GM12878 (cell line): ENCODE results near the gene PRDM15. TPM values are rescaled to one million over a fixed set of nuclear protein-coding genes. Genes with fewer than 3 reads are reported as not detected.

ENCODE experiments used
- ATF7 ChIP-seq: fragments of 450-650 bp; IDR thresholded peaks from 2 replicates; pipeline ENCODE4 v1.6.1; 2016; ENCODE audit warnings: low read depth, mild to moderate bottlenecking
- BCL11A ChIP-seq: IDR thresholded peaks from 2 replicates; pipeline ENCODE4 v1.6.1; 2011; ENCODE audit warnings: low read depth, low read length
- POLR2AphosphoS2 ChIP-seq: IDR thresholded peaks from 2 replicates; pipeline ENCODE4 v1.6.1; 2011; ENCODE audit warnings: low read depth, mild to moderate bottlenecking, low read length, improper control_type of control experiment, moderate library complexity
- RFX5 ChIP-seq: IDR thresholded peaks from 2 replicates; pipeline ENCODE4 v1.6.1; 2011; ENCODE audit warnings: low read depth, low read length, improper control_type of control experiment
- YY1 ChIP-seq: IDR thresholded peaks from 2 replicates; pipeline ENCODE4 v1.6.1; 2011; ENCODE audit warnings: low read depth, mild to moderate bottlenecking, low read length
- ZZZ3 ChIP-seq: IDR thresholded peaks from 2 replicates; pipeline ENCODE4 v1.6.1; 2011; ENCODE audit warnings: low read depth; ENCODE audit not compliant: control insufficient read depth, insufficient read length
- polyA plus RNA-seq, 11 experiments: library from polyadenylated mRNA; depleted of rRNA in 4 of 11; unstranded in 6 of 11; stranded (reverse) in 5 of 11; fragments of >200 nt; fragmentation: Nextera tagmentation in 4 of 11; fragmentation: Illumina TruSeq in 1 of 11; extraction: Ambion mirVana in 4 of 11; extraction: Trizol in 1 of 11; gene quantifications; 1 replicate in 1 of 11; 2 replicates in 10 of 11; pipeline versions ENCODE4 v1.2.1 to v1.2.3, GENCODE V29; 2011 to 2016; ENCODE audit warnings: inconsistent platforms in 2 of 11, missing spikeins in 2 of 11, low read depth in 1 of 11
- total RNA-seq, 4 experiments: library from RNA; depleted of rRNA in 3 of 4; stranded (reverse); fragments of >200 nt in 3 of 4; fragmentation: Illumina TruSeq in 1 of 4; extraction: Trizol in 1 of 4; gene quantifications; 2 replicates each; pipeline versions ENCODE4 v1.2.1 to v1.2.3, GENCODE V29; 2013 to 2021
- TF ChIP-seq, protein P1 (sequence below): fragments of 450-650 bp; IDR thresholded peaks from 2 replicates; pipeline ENCODE4 v1.6.1; 2018; ENCODE audit warnings: borderline replicate concordance, mild to moderate bottlenecking; ENCODE audit not compliant: partially characterized antibody
- TF ChIP-seq, protein P2 (sequence below): fragments of 150-350 bp; IDR thresholded peaks from 2 replicates; pipeline ENCODE4 v1.6.1; 2016; ENCODE audit warnings: low read depth, low read length

The PRDM15 gene
- total and polyA plus RNA-seq, 10 of the 15 experiments (the other 5 are each of a cell fraction or from before 2014, with no cell fraction given): 2.2 to 16.0 (median 8.6) TPM

DNA sequence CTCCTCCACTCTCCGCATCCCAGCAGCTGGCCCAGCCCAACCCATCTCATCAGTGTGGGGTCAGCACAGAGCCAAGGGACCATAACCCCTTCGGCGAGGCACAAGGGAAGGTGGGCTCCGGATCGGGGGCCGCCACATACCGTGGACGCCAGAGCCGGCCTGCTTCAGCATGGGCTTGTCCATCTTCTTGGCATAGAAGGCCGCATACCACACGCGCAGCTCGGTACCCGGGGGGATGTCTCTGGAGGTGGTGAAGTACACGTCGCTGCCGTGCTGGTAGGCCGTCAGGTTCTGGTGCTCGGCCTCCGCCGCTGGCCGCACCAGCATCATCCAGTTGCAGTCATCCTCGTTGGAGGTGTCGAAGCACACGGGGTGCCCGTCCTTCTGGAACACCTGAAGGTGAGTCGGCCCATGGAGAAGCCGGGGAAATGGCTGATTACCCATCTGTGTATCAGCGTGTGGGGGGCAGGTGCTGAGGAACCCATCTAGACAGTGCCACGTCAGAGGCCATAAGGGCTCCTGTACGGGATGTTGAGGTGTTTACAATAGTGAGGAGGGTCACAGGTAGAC lies 24.6 kb downstream of the PRDM15 start (continued):
- TF ChIP-seq, protein P1, sequence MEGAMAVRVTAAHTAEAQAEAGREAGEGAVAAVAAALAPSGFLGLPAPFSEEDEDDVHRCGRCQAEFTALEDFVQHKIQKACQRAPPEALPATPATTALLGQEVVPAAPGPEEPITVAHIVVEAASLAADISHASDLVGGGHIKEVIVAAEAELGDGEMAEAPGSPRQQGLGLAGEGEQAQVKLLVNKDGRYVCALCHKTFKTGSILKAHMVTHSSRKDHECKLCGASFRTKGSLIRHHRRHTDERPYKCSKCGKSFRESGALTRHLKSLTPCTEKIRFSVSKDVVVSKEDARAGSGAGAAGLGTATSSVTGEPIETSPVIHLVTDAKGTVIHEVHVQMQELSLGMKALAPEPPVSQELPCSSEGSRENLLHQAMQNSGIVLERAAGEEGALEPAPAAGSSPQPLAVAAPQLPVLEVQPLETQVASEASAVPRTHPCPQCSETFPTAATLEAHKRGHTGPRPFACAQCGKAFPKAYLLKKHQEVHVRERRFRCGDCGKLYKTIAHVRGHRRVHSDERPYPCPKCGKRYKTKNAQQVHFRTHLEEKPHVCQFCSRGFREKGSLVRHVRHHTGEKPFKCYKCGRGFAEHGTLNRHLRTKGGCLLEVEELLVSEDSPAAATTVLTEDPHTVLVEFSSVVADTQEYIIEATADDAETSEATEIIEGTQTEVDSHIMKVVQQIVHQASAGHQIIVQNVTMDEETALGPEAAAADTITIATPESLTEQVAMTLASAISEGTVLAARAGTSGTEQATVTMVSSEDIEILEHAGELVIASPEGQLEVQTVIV: no peak
- TF ChIP-seq YY1: no peak
- TF ChIP-seq BCL11A: no peak
- no peak for TF ChIP-seq POLR2AphosphoS2
- no peak for TF ChIP-seq ZZZ3
- TF ChIP-seq ATF7: no peak
- TF ChIP-seq, protein P2, sequence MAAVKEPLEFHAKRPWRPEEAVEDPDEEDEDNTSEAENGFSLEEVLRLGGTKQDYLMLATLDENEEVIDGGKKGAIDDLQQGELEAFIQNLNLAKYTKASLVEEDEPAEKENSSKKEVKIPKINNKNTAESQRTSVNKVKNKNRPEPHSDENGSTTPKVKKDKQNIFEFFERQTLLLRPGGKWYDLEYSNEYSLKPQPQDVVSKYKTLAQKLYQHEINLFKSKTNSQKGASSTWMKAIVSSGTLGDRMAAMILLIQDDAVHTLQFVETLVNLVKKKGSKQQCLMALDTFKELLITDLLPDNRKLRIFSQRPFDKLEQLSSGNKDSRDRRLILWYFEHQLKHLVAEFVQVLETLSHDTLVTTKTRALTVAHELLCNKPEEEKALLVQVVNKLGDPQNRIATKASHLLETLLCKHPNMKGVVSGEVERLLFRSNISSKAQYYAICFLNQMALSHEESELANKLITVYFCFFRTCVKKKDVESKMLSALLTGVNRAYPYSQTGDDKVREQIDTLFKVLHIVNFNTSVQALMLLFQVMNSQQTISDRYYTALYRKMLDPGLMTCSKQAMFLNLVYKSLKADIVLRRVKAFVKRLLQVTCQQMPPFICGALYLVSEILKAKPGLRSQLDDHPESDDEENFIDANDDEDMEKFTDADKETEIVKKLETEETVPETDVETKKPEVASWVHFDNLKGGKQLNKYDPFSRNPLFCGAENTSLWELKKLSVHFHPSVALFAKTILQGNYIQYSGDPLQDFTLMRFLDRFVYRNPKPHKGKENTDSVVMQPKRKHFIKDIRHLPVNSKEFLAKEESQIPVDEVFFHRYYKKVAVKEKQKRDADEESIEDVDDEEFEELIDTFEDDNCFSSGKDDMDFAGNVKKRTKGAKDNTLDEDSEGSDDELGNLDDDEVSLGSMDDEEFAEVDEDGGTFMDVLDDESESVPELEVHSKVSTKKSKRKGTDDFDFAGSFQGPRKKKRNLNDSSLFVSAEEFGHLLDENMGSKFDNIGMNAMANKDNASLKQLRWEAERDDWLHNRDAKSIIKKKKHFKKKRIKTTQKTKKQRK: no peak
- no peak for TF ChIP-seq RFX5
